GM18511 (cell line): ENCODE results near the gene CA12.

ENCODE experiments used
- ATAC-seq: cut with Tn5 transposase; IDR thresholded peaks from one replicate; pipeline ENCODE4 v1.9.1; 2021; ENCODE audit warnings: mild to moderate bottlenecking, moderate library complexity; ENCODE audit not compliant: unreplicated experiment

Gene CA12

DNA sequence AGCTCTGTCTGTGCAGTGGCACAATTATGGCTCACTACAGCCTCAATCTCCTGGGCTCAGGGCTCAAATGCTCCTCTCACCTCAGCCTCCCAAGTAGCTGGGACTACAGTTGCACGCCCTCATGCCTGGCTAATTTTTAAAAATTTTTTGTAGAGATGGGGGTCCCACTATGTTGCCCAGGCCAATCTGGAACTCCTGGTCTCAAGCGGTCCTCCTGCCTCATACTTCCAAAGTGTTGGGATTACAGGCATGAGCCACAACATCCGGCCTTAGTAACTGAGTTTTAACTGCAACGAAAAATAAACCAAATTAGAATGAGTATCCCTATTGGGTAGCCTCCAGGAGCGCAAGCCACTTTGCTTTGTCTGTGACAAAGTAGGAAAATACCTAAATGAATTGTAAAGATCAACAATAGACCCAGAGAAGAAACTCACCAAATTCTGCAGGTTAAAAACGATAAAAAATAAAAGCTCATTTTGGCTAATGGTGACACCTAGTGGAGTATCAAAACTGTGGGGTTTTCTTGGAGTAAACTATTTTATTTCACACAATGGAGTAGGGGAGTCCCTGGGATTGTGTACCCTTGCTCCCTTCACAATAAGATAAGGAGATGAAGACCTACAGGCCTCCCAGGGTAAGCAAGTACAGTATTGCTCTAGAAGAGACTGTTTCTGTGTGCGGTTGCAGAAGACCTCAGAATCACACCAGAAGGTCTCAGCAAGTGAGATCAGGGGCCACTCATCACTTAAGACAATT lies 21.0 kb upstream of the CA12 start:
- ATAC-seq: no peak

- no peak for ATAC-seq
Observed at GRCh38 chr15:63401714-63402497, 20.3 kb upstream of the CA12 start.

DNA sequence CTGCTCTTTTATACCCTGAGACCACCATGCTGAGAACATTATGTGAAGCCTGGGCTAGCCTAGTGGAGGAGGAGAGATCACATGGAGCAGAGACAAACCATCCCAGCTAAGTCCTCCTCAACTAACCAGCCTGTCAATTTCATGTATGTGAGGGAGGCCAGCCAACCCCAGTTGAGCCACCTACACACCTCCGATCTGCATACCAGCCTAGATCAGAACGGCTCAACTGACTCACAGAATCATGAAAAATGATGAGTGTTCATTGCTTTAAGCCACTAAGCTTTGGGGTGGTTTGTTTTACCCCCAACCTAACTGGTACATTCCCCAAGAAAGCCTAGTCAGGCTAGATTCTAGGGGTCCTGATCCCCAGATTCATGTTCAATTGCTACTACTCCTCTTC lies 19.4 kb upstream of the CA12 start:
- ATAC-seq: no peak

DNA sequence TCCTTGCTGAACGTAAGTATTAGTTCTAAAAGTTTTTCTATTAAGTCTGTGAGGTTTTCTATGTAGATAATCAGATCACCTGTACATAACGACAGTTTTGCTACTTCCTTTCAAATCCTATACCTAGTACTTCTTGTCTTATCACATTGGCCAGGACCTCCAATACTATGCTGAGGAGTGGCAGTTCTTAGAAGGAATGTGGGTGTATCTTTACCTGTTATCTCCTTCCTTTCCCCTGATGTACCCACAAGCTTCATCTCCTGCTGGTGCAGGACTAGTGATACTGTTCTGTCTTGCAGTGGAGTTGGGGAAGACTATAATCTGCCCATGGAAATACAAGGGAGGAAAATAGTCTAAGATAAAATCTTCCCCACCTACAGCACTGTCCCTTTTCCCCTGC lies 16.8 kb upstream of the CA12 start:
- no peak for ATAC-seq

DNA sequence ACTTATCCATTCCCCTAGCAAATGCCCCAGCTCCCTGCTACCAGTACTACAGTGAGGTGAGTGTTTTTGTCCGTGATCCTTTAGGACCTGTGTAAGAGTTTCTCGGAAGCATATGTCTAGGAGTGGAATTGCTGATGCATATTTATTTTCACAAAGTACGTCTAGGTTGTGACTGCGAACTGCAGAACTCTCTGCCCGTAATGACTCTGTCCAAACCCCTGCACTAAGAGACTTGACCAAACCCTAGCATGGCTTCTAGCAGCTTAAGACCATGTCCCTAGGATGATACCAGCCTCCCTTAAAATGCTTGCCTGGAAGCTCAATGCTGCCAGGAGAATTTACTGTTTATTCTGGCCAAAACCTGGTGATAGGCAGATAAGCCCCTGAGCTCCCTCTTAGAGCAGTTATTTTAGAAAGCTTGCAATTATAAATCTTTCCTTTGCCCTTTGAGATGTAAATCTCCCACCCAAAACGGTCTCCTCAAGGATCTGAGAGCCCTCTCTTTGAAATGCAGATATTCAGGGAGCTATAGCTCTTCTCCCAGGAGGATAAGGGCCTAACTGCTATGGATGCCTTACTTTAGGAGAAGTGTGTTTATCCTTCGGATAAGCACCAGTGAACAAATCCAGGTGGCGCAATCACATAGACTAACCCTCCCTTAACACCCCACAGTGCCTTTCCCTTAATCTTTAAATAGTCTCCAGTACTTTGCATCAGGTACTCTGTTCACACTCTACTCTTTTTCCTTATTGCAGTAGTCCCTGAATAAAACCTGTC lies 14.7 kb upstream of the CA12 start:
- no peak for ATAC-seq

DNA sequence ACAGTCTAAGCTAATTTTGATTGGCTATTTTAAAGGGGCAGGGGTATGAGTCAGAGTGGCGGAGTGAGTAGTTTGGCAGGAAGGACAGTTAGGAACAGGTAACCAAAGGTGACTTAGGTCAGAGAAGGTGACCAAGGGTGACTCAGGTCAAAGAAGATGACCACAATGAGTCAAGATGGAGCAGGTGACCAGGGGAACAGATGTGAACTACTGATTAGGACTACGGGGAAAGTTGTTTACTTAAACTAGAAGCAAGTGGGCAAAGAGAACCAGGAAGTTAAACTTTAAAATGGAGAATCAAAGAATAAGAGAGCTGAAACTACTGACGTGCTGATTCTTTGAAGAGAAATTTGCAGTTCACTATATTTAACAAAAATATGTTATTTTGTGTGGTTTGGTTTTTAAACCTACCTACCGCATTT lies 14.1 kb upstream of the CA12 start:
- ATAC-seq: no peak

DNA sequence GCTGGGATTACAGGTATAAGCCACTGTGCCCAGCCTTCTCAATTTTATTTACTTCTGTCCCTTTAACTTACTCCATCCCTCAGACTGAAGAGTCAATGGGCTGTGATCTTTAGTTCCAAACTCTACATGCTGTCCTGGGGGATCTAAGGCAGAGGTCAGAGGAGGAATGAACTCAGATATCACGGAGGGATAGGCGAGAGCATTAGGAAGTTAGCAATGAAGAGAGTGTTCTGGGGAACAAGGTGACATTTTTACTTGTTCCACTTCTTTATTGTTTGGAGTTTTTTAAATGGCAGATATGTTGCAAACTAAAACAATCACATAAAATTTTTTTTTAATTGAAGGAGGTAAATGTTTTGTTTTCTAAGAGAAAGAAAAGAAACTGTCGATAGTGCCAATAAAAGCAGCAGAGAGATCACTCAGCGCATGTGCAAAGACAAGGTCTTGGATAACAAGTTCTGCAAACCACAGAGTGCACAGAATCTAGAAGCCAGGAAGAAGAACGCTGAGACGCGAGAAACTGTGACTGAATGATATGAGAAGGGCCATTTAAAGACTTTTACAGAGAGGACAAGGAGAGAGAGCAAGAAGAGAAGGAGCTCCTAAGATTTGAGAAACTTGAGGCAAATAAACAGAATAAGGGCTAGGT lies 10.8 kb upstream of the CA12 start:
- ATAC-seq: no peak

GRCh38 chr15:63391669-63392360 lies 10.2 kb upstream of the CA12 start:
- no peak for ATAC-seq

- ATAC-seq: no peak
Observed at GRCh38 chr15:63390689-63391088, 9.0 kb upstream of the CA12 start.

DNA sequence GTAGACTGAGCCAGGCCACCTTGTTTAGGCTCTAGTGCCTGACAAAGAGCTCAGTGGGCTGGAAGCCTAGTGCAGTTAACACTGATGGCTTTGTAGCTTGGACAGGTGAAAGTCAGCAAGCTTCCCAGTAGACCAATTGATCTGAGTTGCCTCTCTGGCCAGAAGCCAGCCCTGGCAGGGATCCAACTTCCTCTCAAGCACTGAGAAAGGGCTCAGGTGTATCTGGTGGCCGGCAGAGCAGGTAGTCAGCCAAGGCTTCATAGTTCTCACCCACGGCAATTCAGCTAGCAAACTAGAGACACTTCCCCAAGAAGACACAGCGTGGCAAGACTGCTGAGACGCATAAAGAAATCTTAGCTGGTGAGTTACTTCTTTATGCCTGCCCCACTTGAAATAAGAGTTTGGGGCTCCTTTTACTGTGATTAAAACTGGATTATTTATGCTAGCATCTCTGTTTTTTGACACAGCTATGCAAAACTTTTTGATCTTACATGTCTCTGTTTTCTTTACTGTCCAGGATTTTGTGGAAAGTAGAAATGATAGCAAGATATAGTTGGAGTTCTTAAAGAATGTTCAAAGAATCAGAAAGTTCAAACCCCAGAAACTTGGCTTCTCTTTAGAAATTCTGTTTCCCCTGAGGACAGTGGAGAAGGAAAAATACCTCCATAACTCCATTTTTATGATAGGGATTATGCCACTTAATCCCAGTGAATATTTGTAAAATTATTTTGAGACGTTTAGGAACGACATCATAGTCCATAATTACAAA lies 8.4 kb upstream of the CA12 start:
- ATAC-seq: no peak

DNA sequence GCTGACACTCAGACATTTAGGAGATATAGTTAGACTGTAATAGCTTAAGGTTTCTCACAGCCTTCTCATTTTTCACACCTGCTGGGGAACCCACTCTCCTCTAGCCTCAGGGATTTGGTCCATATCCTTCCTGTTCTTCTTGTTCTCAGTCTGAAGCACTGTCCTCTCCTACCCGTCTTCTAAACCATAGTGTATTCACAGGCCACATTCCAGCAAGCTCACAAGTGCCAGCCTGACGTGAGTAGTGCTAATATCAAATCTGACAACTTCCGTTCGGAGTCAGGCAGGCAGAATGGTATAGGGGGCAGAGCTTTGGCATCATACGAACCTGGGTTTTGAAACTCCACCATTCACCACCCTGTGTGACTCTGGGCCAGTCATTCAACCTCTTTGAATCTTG lies 6.9 kb upstream of the CA12 start:
- no peak for ATAC-seq

GRCh38 chr15:63387748-63388493 lies 6.3 kb upstream of the CA12 start:
- no peak for ATAC-seq

- ATAC-seq: no peak
Observed at GRCh38 chr15:63385911-63386531, 4.4 kb upstream of the CA12 start.

DNA sequence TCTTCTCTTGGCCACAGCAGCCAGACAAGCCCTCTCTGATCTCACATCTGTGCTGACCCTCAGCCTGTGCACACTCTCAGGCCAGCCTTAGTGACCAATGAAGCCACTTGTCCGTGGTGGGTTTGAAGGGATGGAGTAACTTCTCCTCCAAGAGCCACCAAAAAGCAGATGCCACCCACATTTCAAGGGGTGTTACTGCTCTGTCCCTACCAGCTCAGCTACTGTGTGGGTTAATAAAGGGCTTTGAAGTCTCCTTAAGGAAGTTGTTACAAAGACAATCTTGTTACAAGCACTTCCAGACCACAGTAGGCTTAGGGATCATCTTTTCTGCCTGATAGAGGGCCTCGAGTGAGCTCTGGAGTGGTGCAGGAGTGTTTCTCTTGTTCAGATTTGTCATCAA lies 3.3 kb upstream of the CA12 start:
- ATAC-seq: no peak

DNA sequence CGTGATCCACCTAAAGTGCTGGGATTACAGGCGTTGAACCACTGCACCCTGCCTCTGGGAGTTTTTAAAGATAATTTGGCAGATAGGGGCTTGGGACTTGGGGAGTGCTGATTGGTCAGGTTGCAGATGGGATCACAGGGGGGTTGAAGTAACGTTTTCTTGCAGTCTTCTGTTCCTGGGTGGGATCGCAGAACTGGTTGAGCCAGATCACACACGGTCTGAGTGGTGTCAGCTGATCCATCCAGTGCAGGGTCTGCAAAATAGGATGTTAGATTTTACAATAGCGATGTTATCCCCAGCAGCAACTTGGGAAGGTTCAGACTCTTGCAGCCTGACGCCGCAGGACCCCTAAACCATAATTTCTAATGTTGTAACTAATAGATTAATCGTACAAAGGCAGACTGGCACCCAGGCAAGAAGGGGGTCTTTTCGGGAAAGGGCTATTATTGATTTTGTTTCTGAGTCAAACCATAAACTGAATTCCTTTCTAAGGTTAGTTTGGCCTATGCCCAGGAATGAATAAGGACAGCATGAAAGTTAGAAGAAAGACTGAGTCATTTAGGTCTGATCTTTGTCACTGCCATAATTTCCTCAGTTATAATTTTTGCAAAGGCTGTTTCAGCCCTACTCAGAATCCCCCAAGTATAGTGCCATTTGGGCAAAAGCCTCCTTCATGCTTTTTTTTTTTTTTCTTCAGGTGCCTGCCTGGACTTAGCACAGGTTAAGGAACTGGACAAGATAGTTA lies 1.5 kb upstream of the CA12 start:
- no peak for ATAC-seq

- ATAC-seq: no peak
Observed at GRCh38 chr15:63380808-63381282, 801 bp downstream of the CA12 start.

DNA sequence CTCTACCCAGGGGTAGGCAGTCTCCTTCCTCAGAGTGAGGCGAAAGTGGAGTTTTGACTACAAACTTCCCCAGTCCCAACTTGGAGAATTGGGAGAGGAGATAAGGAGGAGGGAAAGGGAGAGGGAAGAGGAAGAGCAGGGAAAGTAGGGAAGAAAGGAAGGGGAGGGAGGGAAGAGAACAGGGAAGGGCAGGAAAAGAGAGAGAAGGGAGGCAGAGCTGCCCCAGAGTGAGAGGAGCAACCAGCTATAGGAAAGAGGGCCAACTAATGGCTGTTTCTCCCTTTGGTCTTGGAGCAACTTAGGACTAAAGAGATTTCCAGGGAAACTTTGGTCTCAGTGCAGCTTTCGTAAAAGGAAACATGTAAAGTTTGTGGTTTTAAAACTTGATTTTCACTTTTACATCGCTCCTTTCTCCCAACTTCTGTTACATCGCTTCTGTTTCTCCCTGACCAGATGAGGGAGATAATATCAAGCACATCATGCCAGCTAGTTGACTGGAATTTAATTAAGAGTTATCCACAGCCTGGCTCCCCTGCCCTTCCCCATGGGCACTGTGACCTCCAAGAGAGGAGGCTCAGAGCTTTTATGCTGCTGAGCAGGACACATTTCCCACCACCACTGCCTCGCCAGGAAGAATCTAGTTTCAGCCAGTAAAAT lies 1.4 kb downstream of the CA12 start:
- no peak for ATAC-seq
